HepG2 (cell line): ENCODE results near the gene METRN. TPM values are rescaled to one million over a fixed set of nuclear protein-coding genes. Genes with fewer than 3 reads are reported as not detected.

Experiments used
- CHCHD3 ChIP-seq: sonication (generic); formaldehyde crosslinking; IDR thresholded peaks from 2 replicates; pipeline ENCODE4 v1.8.0; 2022; ENCODE audit warnings: mild to moderate bottlenecking, missing genetic modification reagents, moderate library complexity
- EED ChIP-seq: sonication (generic); formaldehyde crosslinking; IDR thresholded peaks from 2 replicates; pipeline ENCODE4 v1.5.0; 2020; ENCODE audit warnings: mild to moderate bottlenecking, missing genetic modification reagents
- GFI1 ChIP-seq: sonication (generic); formaldehyde crosslinking; IDR thresholded peaks from 2 replicates; pipeline ENCODE4 v1.5.0; 2020; ENCODE audit warnings: missing genetic modification reagents, mild to moderate bottlenecking, borderline replicate concordance
- KLF12 ChIP-seq: sonication (generic); formaldehyde crosslinking; IDR thresholded peaks from 2 replicates; pipeline ENCODE4 v1.4.0; 2020; ENCODE audit warnings: missing genetic modification reagents, borderline replicate concordance
- KLF13 ChIP-seq: sonication (generic); formaldehyde crosslinking; IDR thresholded peaks from 2 replicates; pipeline ENCODE4 v1.4.0; 2020; ENCODE audit warnings: mild to moderate bottlenecking, missing genetic modification reagents
- MAFK ChIP-seq, 2 experiments: IDR thresholded peaks in 1 of 2; conservative IDR thresholded peaks in 1 of 2; 2 replicates each; pipeline ENCODE4 v1.6.1; 2011; ENCODE audit warnings: improper control_type of control experiment in 2 of 2, low read length in 2 of 2
- MIER3 ChIP-seq: IDR thresholded peaks from 2 replicates; pipeline ENCODE4 v1.6.1; 2016; ENCODE audit warnings: missing compliant biosample characterization, borderline replicate concordance
- POLR2A ChIP-seq, 2 experiments: IDR thresholded peaks; 2 replicates each; pipeline ENCODE4 v1.6.1; 2011; ENCODE audit warnings: low read depth in 2 of 2, low read length in 2 of 2, mild to moderate bottlenecking in 1 of 2, moderate library complexity in 1 of 2; ENCODE audit not compliant: insufficient read depth in 1 of 2
- RBM39 ChIP-seq: fragments of 200-400 bp; formaldehyde crosslinking; IDR thresholded peaks from one replicate; pipeline ENCODE4 v1.6.1; 2018; ENCODE audit warnings: antibody characterized with exemption, mild to moderate bottlenecking, low read depth, low read length; ENCODE audit not compliant: poor library complexity, severe bottlenecking
- ZNF296 ChIP-seq: sonication (generic); formaldehyde crosslinking; conservative IDR thresholded peaks from 2 replicates; pipeline ENCODE4 v1.5.0; 2020; ENCODE audit warnings: mild to moderate bottlenecking, missing genetic modification reagents
- ZNF337 ChIP-seq: sonication (generic); formaldehyde crosslinking; IDR thresholded peaks from 2 replicates; pipeline ENCODE4 v1.5.1; 2020; ENCODE audit warnings: missing genetic modification reagents, low read depth, mild to moderate bottlenecking, borderline replicate concordance
- ZNF678 ChIP-seq: sonication (generic); formaldehyde crosslinking; IDR thresholded peaks from 2 replicates; pipeline ENCODE4 v1.4.0; 2020; ENCODE audit warnings: mild to moderate bottlenecking, missing genetic modification reagents
- ZNF790 ChIP-seq: sonication (generic); formaldehyde crosslinking; IDR thresholded peaks from 2 replicates; pipeline ENCODE4 v1.8.0; 2022; ENCODE audit warnings: missing genetic modification reagents, mild to moderate bottlenecking, borderline replicate concordance
- polyA plus RNA-seq, 8 experiments: library from polyadenylated mRNA; depleted of rRNA in 3 of 8; stranded (reverse) in 7 of 8; unstranded in 1 of 8; fragments of >200 nt; fragmentation: Illumina TruSeq in 4 of 8; extraction: Trizol in 4 of 8; gene quantifications; 2 replicates each; pipeline versions ENCODE4 v1.2.1 to v1.2.3, GENCODE V29; 2011 to 2016; ENCODE audit warnings: low read depth in 4 of 8, missing spikeins in 1 of 8, mixed read lengths in 1 of 8; ENCODE audit not compliant: insufficient read depth in 1 of 8
- total RNA-seq, 5 experiments: library from RNA; depleted of rRNA; stranded (reverse); fragments of >200 nt; fragmentation: Illumina TruSeq; extraction: Trizol; gene quantifications; 2 replicates each; pipeline ENCODE4 v1.2.3, GENCODE V29; 2016; ENCODE audit warnings: low read depth in 1 of 5
- TF ChIP-seq, protein P1 (sequence below): IDR thresholded peaks from 2 replicates; pipeline ENCODE4 v1.6.1; 2016
- TF ChIP-seq, protein P2 (sequence below): sonication (generic); formaldehyde crosslinking; IDR thresholded peaks from 2 replicates; pipeline ENCODE4 v1.5.0; 2020; ENCODE audit warnings: mild to moderate bottlenecking, missing genetic modification reagents
- TF ChIP-seq, protein P3 (sequence below): sonication (generic); formaldehyde crosslinking; IDR thresholded peaks from 2 replicates; pipeline ENCODE4 v1.4.0; 2020; ENCODE audit warnings: mild to moderate bottlenecking, missing genetic modification reagents
- TF ChIP-seq, protein P4 (sequence below): sonication (generic); formaldehyde crosslinking; IDR thresholded peaks from 2 replicates; pipeline ENCODE4 v1.5.1; 2020; ENCODE audit warnings: mild to moderate bottlenecking, missing genetic modification reagents, moderate library complexity
- TF ChIP-seq, protein P5 (sequence below): sonication (generic); formaldehyde crosslinking; IDR thresholded peaks from 2 replicates; pipeline ENCODE4 v1.4.0; 2020; ENCODE audit warnings: missing genetic modification reagents

METRN gene
- total and polyA plus RNA-seq, 2 of the 13 experiments (the other 11 are each of a cell fraction or from before 2014, with no cell fraction given) = 25.5 to 46.1 TPM

DNA sequence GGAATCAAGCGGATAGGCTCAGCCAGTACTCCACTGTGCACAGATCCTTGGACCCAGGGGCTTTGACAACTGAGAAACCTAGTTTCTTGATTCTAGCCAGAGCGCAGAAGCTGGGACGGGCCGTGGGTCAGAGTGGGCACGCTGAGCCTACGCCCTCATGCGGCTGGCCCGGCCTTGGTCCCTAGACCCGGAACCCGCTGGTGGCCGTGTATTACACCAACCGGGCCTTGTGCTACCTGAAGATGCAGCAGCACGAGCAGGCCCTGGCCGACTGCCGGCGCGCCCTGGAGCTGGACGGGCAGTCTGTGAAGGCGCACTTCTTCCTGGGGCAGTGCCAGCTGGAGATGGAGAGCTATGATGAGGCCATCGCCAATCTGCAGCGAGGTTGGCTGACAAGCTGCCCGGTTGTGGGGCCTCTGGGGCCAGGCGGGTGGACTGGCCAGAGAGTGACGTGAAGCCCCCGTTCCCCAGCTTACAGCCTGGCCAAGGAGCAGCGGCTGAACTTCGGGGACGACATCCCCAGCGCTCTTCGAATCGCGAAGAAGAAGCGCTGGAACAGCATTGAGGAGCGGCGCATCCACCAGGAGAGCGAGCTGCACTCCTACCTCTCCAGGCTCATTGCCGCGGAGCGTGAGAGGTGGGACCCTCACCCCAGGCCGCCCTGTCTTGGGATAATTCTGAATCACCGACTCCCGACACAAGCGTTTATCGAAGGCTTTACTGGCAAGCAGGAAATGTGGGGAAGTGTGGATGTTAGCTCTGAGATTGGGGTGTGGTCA is 33.8 kb upstream of the METRN start (continued):
- TF ChIP-seq, protein P1, sequence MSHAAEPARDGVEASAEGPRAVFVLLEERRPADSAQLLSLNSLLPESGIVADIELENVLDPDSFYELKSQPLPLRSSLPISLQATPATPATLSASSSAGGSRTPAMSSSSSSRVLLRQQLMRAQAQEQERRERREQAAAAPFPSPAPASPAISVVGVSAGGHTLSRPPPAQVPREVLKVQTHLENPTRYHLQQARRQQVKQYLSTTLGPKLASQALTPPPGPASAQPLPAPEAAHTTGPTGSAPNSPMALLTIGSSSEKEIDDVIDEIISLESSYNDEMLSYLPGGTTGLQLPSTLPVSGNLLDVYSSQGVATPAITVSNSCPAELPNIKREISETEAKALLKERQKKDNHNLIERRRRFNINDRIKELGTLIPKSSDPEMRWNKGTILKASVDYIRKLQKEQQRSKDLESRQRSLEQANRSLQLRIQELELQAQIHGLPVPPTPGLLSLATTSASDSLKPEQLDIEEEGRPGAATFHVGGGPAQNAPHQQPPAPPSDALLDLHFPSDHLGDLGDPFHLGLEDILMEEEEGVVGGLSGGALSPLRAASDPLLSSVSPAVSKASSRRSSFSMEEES (CRISPR knock-in tag) = no peak
- TF ChIP-seq ZNF790 (CRISPR knock-in tag) (no peak; the same call in 1 of the 2 replicates), GFI1 (CRISPR knock-in tag) (no peak), RBM39 (peak; percentile 9), MIER3 (0 out of 2 replicates have a peak, but pooled peaks have one; percentile 33), ZNF337 (CRISPR knock-in tag) (no peak), MAFK (conservative IDR thresholded peaks at IDR 0.05 in 1 of 2, IDR thresholded peaks at IDR 0.05 in 1 of 2; ENCODE audit: low read length in 2 of 2) (no peak), EED (CRISPR knock-in tag) (no peak), ZNF296 (no peak), POLR2A (IDR thresholded peaks at IDR 0.05; ENCODE audit: insufficient read depth in 1 of 2, low read depth in 2 of 2, low read length in 2 of 2) (0 out of 4 replicates have a peak, but pooled peaks of 1 of the 2 experiments have one; percentile 18), KLF12 (CRISPR knock-in tag) (0 out of 2 replicates have a peak, but pooled peaks have one; percentile 7), CHCHD3 (CRISPR knock-in tag) (0 out of 2 replicates have a peak, but pooled peaks have one; percentile 20), KLF13 (no peak), ZNF678 (CRISPR knock-in tag) (no peak)
- TF ChIP-seq, protein P2, sequence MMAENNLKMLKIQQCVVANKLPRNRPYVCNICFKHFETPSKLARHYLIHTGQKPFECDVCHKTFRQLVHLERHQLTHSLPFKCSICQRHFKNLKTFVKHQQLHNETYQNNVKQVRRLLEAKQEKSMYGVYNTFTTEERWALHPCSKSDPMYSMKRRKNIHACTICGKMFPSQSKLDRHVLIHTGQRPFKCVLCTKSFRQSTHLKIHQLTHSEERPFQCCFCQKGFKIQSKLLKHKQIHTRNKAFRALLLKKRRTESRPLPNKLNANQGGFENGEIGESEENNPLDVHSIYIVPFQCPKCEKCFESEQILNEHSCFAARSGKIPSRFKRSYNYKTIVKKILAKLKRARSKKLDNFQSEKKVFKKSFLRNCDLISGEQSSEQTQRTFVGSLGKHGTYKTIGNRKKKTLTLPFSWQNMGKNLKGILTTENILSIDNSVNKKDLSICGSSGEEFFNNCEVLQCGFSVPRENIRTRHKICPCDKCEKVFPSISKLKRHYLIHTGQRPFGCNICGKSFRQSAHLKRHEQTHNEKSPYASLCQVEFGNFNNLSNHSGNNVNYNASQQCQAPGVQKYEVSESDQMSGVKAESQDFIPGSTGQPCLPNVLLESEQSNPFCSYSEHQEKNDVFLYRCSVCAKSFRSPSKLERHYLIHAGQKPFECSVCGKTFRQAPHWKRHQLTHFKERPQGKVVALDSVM (CRISPR knock-in tag) = no peak
- TF ChIP-seq, protein P3, sequence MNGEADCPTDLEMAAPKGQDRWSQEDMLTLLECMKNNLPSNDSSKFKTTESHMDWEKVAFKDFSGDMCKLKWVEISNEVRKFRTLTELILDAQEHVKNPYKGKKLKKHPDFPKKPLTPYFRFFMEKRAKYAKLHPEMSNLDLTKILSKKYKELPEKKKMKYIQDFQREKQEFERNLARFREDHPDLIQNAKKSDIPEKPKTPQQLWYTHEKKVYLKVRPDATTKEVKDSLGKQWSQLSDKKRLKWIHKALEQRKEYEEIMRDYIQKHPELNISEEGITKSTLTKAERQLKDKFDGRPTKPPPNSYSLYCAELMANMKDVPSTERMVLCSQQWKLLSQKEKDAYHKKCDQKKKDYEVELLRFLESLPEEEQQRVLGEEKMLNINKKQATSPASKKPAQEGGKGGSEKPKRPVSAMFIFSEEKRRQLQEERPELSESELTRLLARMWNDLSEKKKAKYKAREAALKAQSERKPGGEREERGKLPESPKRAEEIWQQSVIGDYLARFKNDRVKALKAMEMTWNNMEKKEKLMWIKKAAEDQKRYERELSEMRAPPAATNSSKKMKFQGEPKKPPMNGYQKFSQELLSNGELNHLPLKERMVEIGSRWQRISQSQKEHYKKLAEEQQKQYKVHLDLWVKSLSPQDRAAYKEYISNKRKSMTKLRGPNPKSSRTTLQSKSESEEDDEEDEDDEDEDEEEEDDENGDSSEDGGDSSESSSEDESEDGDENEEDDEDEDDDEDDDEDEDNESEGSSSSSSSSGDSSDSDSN (CRISPR knock-in tag) = peak; percentile 48; the same call in 1 of the 2 replicates
- TF ChIP-seq, protein P4, sequence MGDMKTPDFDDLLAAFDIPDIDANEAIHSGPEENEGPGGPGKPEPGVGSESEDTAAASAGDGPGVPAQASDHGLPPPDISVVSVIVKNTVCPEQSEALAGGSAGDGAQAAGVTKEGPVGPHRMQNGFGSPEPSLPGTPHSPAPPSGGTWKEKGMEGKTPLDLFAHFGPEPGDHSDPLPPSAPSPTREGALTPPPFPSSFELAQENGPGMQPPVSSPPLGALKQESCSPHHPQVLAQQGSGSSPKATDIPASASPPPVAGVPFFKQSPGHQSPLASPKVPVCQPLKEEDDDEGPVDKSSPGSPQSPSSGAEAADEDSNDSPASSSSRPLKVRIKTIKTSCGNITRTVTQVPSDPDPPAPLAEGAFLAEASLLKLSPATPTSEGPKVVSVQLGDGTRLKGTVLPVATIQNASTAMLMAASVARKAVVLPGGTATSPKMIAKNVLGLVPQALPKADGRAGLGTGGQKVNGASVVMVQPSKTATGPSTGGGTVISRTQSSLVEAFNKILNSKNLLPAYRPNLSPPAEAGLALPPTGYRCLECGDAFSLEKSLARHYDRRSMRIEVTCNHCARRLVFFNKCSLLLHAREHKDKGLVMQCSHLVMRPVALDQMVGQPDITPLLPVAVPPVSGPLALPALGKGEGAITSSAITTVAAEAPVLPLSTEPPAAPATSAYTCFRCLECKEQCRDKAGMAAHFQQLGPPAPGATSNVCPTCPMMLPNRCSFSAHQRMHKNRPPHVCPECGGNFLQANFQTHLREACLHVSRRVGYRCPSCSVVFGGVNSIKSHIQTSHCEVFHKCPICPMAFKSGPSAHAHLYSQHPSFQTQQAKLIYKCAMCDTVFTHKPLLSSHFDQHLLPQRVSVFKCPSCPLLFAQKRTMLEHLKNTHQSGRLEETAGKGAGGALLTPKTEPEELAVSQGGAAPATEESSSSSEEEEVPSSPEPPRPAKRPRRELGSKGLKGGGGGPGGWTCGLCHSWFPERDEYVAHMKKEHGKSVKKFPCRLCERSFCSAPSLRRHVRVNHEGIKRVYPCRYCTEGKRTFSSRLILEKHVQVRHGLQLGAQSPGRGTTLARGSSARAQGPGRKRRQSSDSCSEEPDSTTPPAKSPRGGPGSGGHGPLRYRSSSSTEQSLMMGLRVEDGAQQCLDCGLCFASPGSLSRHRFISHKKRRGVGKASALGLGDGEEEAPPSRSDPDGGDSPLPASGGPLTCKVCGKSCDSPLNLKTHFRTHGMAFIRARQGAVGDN (CRISPR knock-in tag) = peak; percentile 73
- TF ChIP-seq, protein P5, sequence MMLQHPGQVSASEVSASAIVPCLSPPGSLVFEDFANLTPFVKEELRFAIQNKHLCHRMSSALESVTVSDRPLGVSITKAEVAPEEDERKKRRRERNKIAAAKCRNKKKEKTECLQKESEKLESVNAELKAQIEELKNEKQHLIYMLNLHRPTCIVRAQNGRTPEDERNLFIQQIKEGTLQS (CRISPR knock-in tag) = no peak
